ENCODE results near the gene SLC4A7.
"Not testable (repeated sequence)": the region's sequence is repeated elsewhere in the genome, so short reads cannot be mapped to it uniquely, and the experiment has no call there.

SLC4A7 gene

GRCh38 chr3:27484015-27484844 lies at the start of gene SLC4A7:
SLC4A7 (minus strand) TSS chr3:27484384; CDS start chr3:27484126, 258 bp downstream.
- peak; percentile 89 for DNase-seq (ENCODE audit: low read depth, low spot score)

- no peak for DNase-seq (ENCODE audit: low read depth, low spot score)
Measured at GRCh38 chr3:27533261-27533607, 49.0 kb upstream of the SLC4A7 start.

GRCh38 chr3:27532426-27533260 lies 48.5 kb upstream of the SLC4A7 start:
- DNase-seq (ENCODE audit: low read depth, low spot score): no peak

- not testable (repeated sequence) for DNase-seq (ENCODE audit: low read depth, low spot score)
Measured at GRCh38 chr3:27531193-27531751, 47.1 kb upstream of the SLC4A7 start.

GRCh38 chr3:27528791-27529190 lies 44.6 kb upstream of the SLC4A7 start:
- no peak for DNase-seq (ENCODE audit: low read depth, low spot score)

GRCh38 chr3:27526614-27527315 lies 42.6 kb upstream of the SLC4A7 start:
- DNase-seq (ENCODE audit: low read depth, low spot score): no peak

GRCh38 chr3:27521872-27522265 lies 37.7 kb upstream of the SLC4A7 start:
- no peak for DNase-seq (ENCODE audit: low read depth, low spot score)

- no peak for DNase-seq (ENCODE audit: low read depth, low spot score)
Measured at GRCh38 chr3:27521179-27521871, 37.1 kb upstream of the SLC4A7 start.

GRCh38 chr3:27511724-27512422 lies 27.7 kb upstream of the SLC4A7 start:
- no peak for DNase-seq (ENCODE audit: low read depth, low spot score)

GRCh38 chr3:27509376-27509775 lies 25.2 kb upstream of the SLC4A7 start:
- DNase-seq (ENCODE audit: low read depth, low spot score): no peak

- DNase-seq (ENCODE audit: low read depth, low spot score): no peak
Measured at GRCh38 chr3:27508424-27508823, 24.2 kb upstream of the SLC4A7 start.

- no peak for DNase-seq (ENCODE audit: low read depth, low spot score)
Measured at GRCh38 chr3:27507515-27508266, 23.5 kb upstream of the SLC4A7 start.

- no peak for DNase-seq (ENCODE audit: low read depth, low spot score)
Measured at GRCh38 chr3:27507111-27507510, 22.9 kb upstream of the SLC4A7 start.

GRCh38 chr3:27504749-27505148 lies 20.6 kb upstream of the SLC4A7 start:
- no peak for DNase-seq (ENCODE audit: low read depth, low spot score)

GRCh38 chr3:27503526-27503925 lies 19.3 kb upstream of the SLC4A7 start:
- peak; percentile 50 for DNase-seq (ENCODE audit: low read depth, low spot score)

GRCh38 chr3:27501759-27502158 lies 17.6 kb upstream of the SLC4A7 start:
- no peak for DNase-seq (ENCODE audit: low read depth, low spot score)

- DNase-seq (ENCODE audit: low read depth, low spot score): no peak
Measured at GRCh38 chr3:27500986-27501385, 16.8 kb upstream of the SLC4A7 start.

- no peak for DNase-seq (ENCODE audit: low read depth, low spot score)
Measured at GRCh38 chr3:27500035-27500434, 15.9 kb upstream of the SLC4A7 start.

GRCh38 chr3:27494784-27495183 lies 10.6 kb upstream of the SLC4A7 start:
- no peak for DNase-seq (ENCODE audit: low read depth, low spot score)

- no peak for DNase-seq (ENCODE audit: low read depth, low spot score)
Measured at GRCh38 chr3:27488821-27489220, 4.6 kb upstream of the SLC4A7 start.

Data from smooth muscle cell of the brain vasculature (primary cell).